Colonic mucosa (tissue), 4 donors: ENCODE data around the gene ARHGAP30. TPM values are rescaled to one million over a fixed set of nuclear protein-coding genes. Genes with fewer than 3 reads are reported as not detected.

Experiments used
- DNase-seq: peaks from one replicate; pipeline ENCODE4 v3.0.0-alpha.2; 2020
- H3K27ac ChIP-seq: fragments of 200-600 bp; one replicate; pipeline ENCODE4 v1.8.0; 2021
- H3K27me3 ChIP-seq: fragments of 200-600 bp; one replicate; pipeline ENCODE4 v1.8.0; 2021
- H3K36me3 ChIP-seq: fragments of 200-600 bp; one replicate; pipeline ENCODE4 v1.8.0; 2021
- H3K4me1 ChIP-seq: fragments of 200-600 bp; one replicate; pipeline ENCODE4 v1.8.0; 2021; ENCODE audit warnings: mild to moderate bottlenecking
- H3K4me3 ChIP-seq: fragments of 200-600 bp; one replicate; pipeline ENCODE4 v1.8.0; 2021
- H3K9ac ChIP-seq, 2 donors: one replicate each; pipeline ENCODE4 v1.7.0; 2013; ENCODE audit warnings: control low read depth in 2 of 2, low read depth in 2 of 2, low read length in 2 of 2
- H3K9me3 ChIP-seq: fragments of 200-600 bp; one replicate; pipeline ENCODE4 v1.8.0; 2021
- CTCF ChIP-seq: fragments of 200-600 bp; IDR thresholded peaks from one replicate; pipeline ENCODE4 v1.8.0; 2022; ENCODE audit warnings: antibody characterized with exemption, mild to moderate bottlenecking
- intact Hi-C: fragments of 100-400 bp; cut with DNase I; formaldehyde crosslinking; loops from one replicate; pipeline ENCODE4 v1.14.1; 2022
- total RNA-seq, 2 donors: library from RNA; stranded (reverse); fragmentation: NEBNext Ultra II Directional in 1 of 2; extraction: Animal tissue kit (Norgen Biotek cat#: 25700) in 1 of 2; gene quantifications; one replicate each; pipeline ENCODE4 v1.2.1, GENCODE V29; 2021
- donor health status: healthy.
- donor health status: DM: no; HTN: no; CAD: no.
- donor health status: DM: no; HTN: no; CAD: no.

ARHGAP30 gene
- total RNA-seq, 2 donors from 2014 or later, result 3.5 to 5.3 TPM

- intact Hi-C loops, result no loop called here
Measured at GRCh38 chr1:161089938-161090337, 20.2 kb upstream of the ARHGAP30 start.

GRCh38 chr1:161089251-161089924 is 19.7 kb upstream of the ARHGAP30 start, which contains the start of gene NECTIN4:
Gene NECTIN4 (minus strand): TSS chr1:161089558. CDS start chr1:161089296, 262 bp downstream.
- Histone ChIP-seq H3K27ac (peak within 1 kb of the TSS; percentile 43), H3K4me3 (peak within 1 kb of the TSS; percentile 18), H3K9ac (peak within 1 kb of the TSS; percentile 57 to 69), H3K4me1 (no peaks in the 10 kb centered on the region), H3K27me3 (no peaks in the 10 kb centered on the region), H3K9me3 (no peaks in the 10 kb centered on the region), H3K36me3 (no peaks in the 10 kb centered on the region)
- DNase-seq, result peak; percentile 83
- no peak for TF ChIP-seq CTCF
- intact Hi-C loops, result no loop called here

More at GRCh38 chr1:161089938-161090337, 20.2 kb upstream of the ARHGAP30 start:
- Histone ChIP-seq H3K4me3 (no peak overlapping the region), H3K4me1 (no peaks in the 10 kb centered on the region), H3K9me3 (no peaks in the 10 kb centered on the region), H3K36me3 (no peaks in the 10 kb centered on the region), H3K27ac (no peak overlapping the region), H3K9ac (peak overlapping the region in 1 of 2 donors; percentile 69), H3K27me3 (no peaks in the 10 kb centered on the region)
- no peak for TF ChIP-seq CTCF
- no peak for DNase-seq

DNA sequence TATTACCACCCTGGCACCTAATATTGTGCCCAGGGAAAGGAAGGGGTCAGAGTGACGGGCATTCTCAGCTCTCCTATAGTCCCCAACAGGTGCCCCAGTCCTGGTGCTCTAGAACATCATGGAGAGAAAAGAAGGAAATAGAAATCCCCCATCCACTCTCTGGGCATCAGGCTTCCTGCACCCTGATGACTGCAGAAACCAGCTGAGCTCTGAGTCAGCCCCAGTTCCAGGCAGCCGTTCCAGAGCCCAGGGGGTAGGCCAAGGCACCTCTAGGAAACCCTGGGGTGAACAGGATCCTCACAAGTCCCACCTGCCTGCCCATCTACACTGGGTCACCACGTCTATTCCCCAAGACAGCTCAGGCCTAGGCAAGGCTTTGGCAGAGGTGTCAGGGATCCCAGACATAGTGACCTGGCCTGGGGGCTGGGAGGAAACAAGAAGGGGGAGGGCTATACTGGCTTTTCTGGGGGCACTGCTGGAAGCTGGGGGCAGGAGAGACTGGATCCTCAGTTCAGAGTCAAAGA is 19.0 kb upstream of the ARHGAP30 start:
- intact Hi-C loops, result no loop called here
- no peak overlapping the region for H3K27ac ChIP-seq
- H3K36me3 ChIP-seq, result no peaks in the 10 kb centered on the region
- no peak for TF ChIP-seq CTCF
- H3K9me3 ChIP-seq, result no peaks in the 10 kb centered on the region
- peak overlapping the region; percentile 57 to 69 for H3K9ac ChIP-seq
- no peaks in the 10 kb centered on the region for H3K27me3 ChIP-seq
- H3K4me1 ChIP-seq, result peaks cover under 1% of the 10 kb centered on the region
- peak overlapping the region; percentile 18 for H3K4me3 ChIP-seq
- no peak for DNase-seq

DNA sequence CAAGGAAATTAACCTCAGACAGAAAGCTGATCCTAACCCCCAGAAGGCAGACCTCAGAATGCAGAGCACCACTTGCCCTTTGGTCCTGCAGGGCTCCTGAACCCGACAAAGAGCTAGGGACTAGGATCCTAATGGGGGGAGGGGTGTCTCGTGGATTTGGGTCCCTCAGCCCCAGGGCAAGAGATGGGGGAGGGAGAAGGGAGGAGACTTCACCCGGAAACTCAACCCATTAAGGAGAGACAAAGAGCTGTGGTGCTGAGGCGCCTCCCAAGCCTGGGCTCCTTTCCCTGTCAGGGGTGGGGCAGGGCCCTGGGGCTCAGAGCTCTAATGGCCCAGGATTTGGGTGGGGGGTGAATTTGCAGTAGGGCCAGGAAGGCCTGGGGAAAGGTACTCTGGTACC is 16.8 kb upstream of the ARHGAP30 start:
- no peaks in the 10 kb centered on the region for H3K36me3 ChIP-seq
- peak; percentile 41 for DNase-seq

DNA sequence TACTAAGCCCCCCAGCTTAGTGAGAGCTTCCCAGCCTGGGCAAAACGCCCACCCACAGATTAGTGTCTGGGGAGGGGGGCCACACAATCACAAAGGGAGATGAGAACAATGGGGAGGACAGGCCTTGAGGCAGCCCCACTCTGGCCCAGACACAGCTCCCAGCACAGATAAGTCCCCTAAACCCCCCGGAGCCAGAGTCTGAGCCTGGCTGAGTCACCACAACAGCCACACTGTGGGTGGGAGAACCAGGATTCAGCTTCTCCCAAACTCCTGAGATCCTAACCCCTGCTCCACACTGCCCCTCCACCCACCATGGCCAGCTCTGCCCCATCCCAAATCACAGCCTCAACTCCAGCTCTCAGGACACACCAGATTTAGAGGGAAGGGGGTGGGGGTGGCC is 15.5 kb upstream of the ARHGAP30 start:
- Histone ChIP-seq H3K27ac (no peak overlapping the region), H3K36me3 (no peaks in the 10 kb centered on the region), H3K9me3 (no peaks in the 10 kb centered on the region), H3K4me3 (no peak overlapping the region), H3K9ac (no peak overlapping the region), H3K4me1 (peaks cover 3% of the 10 kb centered on the region), H3K27me3 (no peaks in the 10 kb centered on the region)
- DNase-seq, result no peak
- intact Hi-C loops, result no loop called here
- TF ChIP-seq CTCF, result no peak

More for the DNA sequence above, 16.8 kb upstream of the ARHGAP30 start:
- Histone ChIP-seq H3K27ac (peak overlapping the region; percentile 32), H3K4me3 (no peak overlapping the region), H3K9ac (no peak overlapping the region), H3K27me3 (no peaks in the 10 kb centered on the region), H3K4me1 (peaks cover 3% of the 10 kb centered on the region), H3K9me3 (no peaks in the 10 kb centered on the region)
- intact Hi-C loops, result no loop called here
- TF ChIP-seq CTCF, result no peak
